Ectodermal cell (in vitro differentiated cells): ENCODE data around the gene VWA5A.
"Not testable (repeated sequence)": the region's sequence is repeated elsewhere in the genome, so short reads cannot be mapped to it uniquely, and the experiment has no call there.

Source experiments
- H3K27ac ChIP-seq: 2 replicates; pipeline ENCODE4 v1.7.0; 2013; ENCODE audit warnings: mild to moderate bottlenecking, low read depth, low read length; ENCODE audit not compliant: insufficient read depth, poor library complexity, severe bottlenecking
- H3K27me3 ChIP-seq: 2 replicates; pipeline ENCODE4 v1.7.0; 2013; ENCODE audit warnings: mild to moderate bottlenecking, low read length; ENCODE audit not compliant: insufficient read depth, control insufficient read depth, poor library complexity, severe bottlenecking
- H3K36me3 ChIP-seq: one replicate; pipeline ENCODE4 v1.7.0; 2013; ENCODE audit warnings: low read length; ENCODE audit not compliant: control insufficient read depth, insufficient read depth
- H3K4me1 ChIP-seq: one replicate; pipeline ENCODE4 v1.7.0; 2013; ENCODE audit warnings: low read length; ENCODE audit not compliant: control insufficient read depth, insufficient read depth
- H3K4me3 ChIP-seq: 2 replicates; pipeline ENCODE4 v1.7.0; 2013; ENCODE audit warnings: low read depth, low read length, control low read depth; ENCODE audit not compliant: insufficient read depth
- H3K9me3 ChIP-seq: 2 replicates; pipeline ENCODE4 v1.7.0; 2013; ENCODE audit warnings: mild to moderate bottlenecking, low read length, moderate library complexity; ENCODE audit not compliant: control insufficient read depth
- WGBS, 2 experiments: methylation state at CpG; one replicate each; pipeline ENCODE4 v1.1.7; 2013; ENCODE audit warnings: missing lambda C conversion rate in 2 of 2; 5-methylcytosine and 5-hydroxymethylcytosine counted together

VWA5A gene

DNA sequence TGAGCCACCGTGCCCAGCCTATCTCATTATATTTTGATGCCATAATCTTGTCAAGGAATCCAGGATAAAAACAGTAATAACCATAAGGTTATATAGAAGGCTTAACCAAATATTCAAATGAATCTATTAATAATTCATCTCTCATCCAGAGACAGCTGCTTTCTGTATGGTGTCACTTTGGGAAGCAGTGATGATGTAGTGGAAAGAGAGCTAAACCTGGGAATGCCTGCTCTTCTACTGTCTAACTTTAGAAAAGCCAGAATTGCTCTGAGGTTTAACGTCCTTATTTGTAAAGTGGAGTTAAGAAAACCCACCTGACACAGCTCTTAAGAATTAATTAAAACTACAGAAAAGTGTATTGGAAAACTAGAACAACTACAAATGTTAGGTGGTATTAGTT is 38.6 kb downstream of the VWA5A start:
- WGBS, 2 experiments = 100% methylated on average over 2 of the region's 2 CpGs; no CpG with 5 or more reads in 1 of the 2 experiments
- Histone ChIP-seq H3K9me3 (no peaks in the 10 kb centered on the region), H3K4me1 (no peaks in the 10 kb centered on the region), H3K36me3 (no peaks in the 10 kb centered on the region), H3K27ac (no peak overlapping the region), H3K4me3 (no peak overlapping the region), H3K27me3 (no peaks in the 10 kb centered on the region)

DNA sequence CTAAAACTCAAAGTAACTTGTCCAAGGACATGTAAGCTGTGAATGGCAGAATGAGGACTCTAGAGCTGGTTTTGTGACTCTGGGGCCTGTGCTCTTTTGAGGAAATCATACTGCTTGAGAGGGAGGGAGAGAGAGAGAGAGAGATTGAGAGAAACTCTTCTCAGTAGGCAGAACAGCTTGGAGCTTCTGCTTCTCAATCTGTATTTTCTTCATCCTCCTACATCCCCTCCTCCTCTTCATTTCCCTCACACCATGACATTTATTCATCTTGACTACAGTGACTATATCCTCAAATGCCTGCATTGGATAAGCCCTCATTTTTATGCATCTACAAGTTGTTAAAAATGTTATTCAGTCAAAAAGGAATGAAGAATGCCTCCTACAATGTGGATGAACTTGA is 44.2 kb downstream of the VWA5A start:
- Histone ChIP-seq H3K36me3 (no peaks in the 10 kb centered on the region), H3K27me3 (no peaks in the 10 kb centered on the region), H3K27ac (no peak overlapping the region), H3K4me1 (no peaks in the 10 kb centered on the region), H3K9me3 (no peaks in the 10 kb centered on the region), H3K4me3 (no peak overlapping the region)

DNA sequence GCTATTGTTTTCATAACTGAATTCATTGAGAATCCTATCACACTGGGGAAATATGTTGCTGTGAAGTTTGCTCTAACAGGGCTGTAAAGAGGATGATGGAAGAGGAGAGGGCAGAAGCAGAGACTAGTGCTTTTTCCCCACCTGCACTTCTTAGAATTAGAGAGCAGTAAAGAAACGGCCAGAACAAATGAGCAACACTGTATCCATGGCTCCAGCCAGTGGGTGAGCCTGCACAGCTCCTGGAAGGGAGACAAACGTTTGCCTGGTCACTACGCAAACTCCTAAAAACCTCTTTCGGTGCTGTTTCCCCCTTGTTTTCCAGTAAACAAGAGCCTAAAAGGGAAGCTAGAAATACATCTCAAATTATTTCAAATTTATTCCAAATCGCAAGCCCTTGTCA is 45.7 kb downstream of the VWA5A start:
- H3K27me3 ChIP-seq = no peaks in the 10 kb centered on the region
- 86 to 88% methylated on average over 5 of the region's 5 CpGs for WGBS, 2 experiments
- no peaks in the 10 kb centered on the region for H3K9me3 ChIP-seq
- no peak overlapping the region for H3K27ac ChIP-seq
- H3K4me3 ChIP-seq = no peak overlapping the region
- H3K4me1 ChIP-seq = no peaks in the 10 kb centered on the region
- H3K36me3 ChIP-seq = no peaks in the 10 kb centered on the region

GRCh38 chr11:124167826-124168231 is 52.6 kb downstream of the VWA5A start:
- Histone ChIP-seq H3K4me1 (peaks cover 5% of the 10 kb centered on the region), H3K9me3 (no peaks in the 10 kb centered on the region), H3K4me3 (no peak overlapping the region), H3K27me3 (peaks cover 7% of the 10 kb centered on the region), H3K36me3 (no peaks in the 10 kb centered on the region), H3K27ac (no peak overlapping the region)
- WGBS, 2 experiments = 9 to 15% methylated on average over 7 of the region's 7 CpGs

DNA sequence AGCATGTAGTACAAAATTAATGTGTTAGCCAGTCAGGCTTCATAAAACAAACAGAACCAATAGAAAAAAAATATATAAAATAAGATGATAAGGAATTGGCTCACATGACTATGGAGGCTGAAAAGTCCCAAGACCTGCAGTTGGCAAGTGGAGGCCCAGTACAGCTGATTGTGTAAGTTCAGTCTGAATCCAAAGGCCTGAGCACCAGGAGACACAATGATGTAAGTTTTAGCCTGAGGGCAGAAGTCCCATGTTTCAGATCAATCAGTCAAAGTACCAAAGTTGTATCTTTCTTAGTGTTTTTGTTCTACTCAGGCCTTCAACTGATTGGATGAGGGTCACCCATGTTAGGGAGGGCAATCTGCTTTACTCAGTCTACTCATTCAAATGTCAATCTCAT is 53.5 kb downstream of the VWA5A start:
- Histone ChIP-seq H3K27ac (no peak overlapping the region), H3K4me1 (peaks cover 5% of the 10 kb centered on the region), H3K27me3 (peaks cover 7% of the 10 kb centered on the region), H3K4me3 (no peak overlapping the region), H3K36me3 (no peaks in the 10 kb centered on the region), H3K9me3 (no peaks in the 10 kb centered on the region)

DNA sequence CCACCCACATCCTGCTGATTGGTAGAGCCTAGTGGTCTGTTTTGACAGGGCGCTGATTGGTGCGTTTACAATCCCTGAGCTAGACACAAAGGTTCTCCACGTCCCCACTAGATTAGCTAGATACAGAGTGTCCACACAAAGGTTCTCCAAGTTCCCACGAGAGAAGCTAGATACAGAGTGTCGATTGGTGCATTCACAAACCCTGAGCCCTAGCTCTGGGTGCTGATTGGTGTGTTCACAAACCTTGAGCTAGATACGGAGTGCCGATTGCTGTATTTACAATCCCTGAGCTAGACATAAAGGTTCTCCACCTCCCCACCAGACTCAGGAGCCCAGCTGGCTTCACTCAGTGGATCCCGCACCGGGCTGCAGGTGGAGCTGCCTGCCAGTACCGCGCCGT is 55.1 kb downstream of the VWA5A start:
- not testable (repeated sequence) for H3K27ac ChIP-seq, H3K4me3 ChIP-seq, H3K36me3 ChIP-seq, H3K27me3 ChIP-seq, H3K9me3 ChIP-seq
- H3K4me1 ChIP-seq = peaks cover 12% of the 10 kb centered on the region
- 96 to 97% methylated on average over 12 of the region's 12 CpGs for WGBS, 2 experiments

- 97% methylated on average over 39 to 40 of the region's 40 CpGs for WGBS, 2 experiments
- peaks cover 12% of the 10 kb centered on the region for H3K4me1 ChIP-seq
These were observed 55.7 kb downstream of the VWA5A start for GRCh38 chr11:124170801-124171586.

DNA sequence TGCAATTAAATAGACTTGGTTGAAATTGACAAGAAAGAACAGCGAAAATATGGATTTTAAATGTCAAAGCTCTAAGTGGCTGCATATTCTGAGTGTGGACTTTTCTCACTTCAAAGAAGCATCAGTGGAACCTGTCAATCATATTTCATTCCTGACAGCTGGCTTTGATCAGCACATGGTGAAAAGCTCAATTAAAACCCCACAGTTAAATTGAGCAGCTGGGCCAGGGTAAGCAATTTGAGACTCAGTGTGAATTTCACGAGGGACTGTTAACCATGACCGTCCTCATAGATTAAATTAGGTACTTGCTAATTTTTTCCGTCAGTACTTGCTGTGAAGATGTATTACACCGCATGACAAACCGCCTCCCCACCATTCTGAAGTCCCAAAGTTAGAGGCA is 56.9 kb downstream of the VWA5A start:
- Histone ChIP-seq H3K4me3 (no peak overlapping the region), H3K27ac (no peak overlapping the region), H3K36me3 (no peaks in the 10 kb centered on the region), H3K9me3 (no peaks in the 10 kb centered on the region), H3K4me1 (peaks cover 12% of the 10 kb centered on the region), H3K27me3 (no peaks in the 10 kb centered on the region)
- 88 to 89% methylated on average over 5 to 6 of the region's 6 CpGs for WGBS, 2 experiments

More at GRCh38 chr11:124170801-124171586, 55.7 kb downstream of the VWA5A start:
- H3K36me3 ChIP-seq = no peaks in the 10 kb centered on the region
- H3K27ac ChIP-seq = no peak overlapping the region
- H3K27me3 ChIP-seq = peaks cover 7% of the 10 kb centered on the region
- no peaks in the 10 kb centered on the region for H3K9me3 ChIP-seq
- H3K4me3 ChIP-seq = no peak overlapping the region

- Histone ChIP-seq H3K9me3 (no peaks in the 10 kb centered on the region), H3K27me3 (no peaks in the 10 kb centered on the region), H3K4me1 (peaks cover 12% of the 10 kb centered on the region), H3K27ac (no peak overlapping the region), H3K36me3 (no peaks in the 10 kb centered on the region), H3K4me3 (no peak overlapping the region)
- WGBS, 2 experiments = 89% methylated on average over 1 of the region's 1 CpG; no CpG with 5 or more reads in 1 of the 2 experiments
These were observed 57.3 kb downstream of the VWA5A start for GRCh38 chr11:124172599-124172998.

- Histone ChIP-seq H3K9me3 (no peaks in the 10 kb centered on the region), H3K27ac (no peak overlapping the region), H3K36me3 (no peaks in the 10 kb centered on the region), H3K27me3 (no peaks in the 10 kb centered on the region), H3K4me3 (no peak overlapping the region), H3K4me1 (peaks cover 12% of the 10 kb centered on the region)
- 0 to 7% methylated on average over 2 to 4 of the region's 4 CpGs for WGBS, 2 experiments
These were observed 58.8 kb downstream of the VWA5A start for GRCh38 chr11:124174001-124174583.
